GM12873 (cell line): ENCODE measurements around the gene COL23A1.

Source experiments
- CTCF ChIP-seq: IDR thresholded peaks from 2 replicates; pipeline ENCODE4 v1.5.1; 2012; ENCODE audit warnings: low read depth, mild to moderate bottlenecking, moderate library complexity, low read length, control low read depth; ENCODE audit not compliant: insufficient read depth; ENCODE audit errors: missing control alignments

COL23A1 gene

GRCh38 chr5:178318382-178318781 is 271.8 kb downstream of the COL23A1 start:
- TF ChIP-seq CTCF: no peak

GRCh38 chr5:178314961-178315820 is 275.0 kb downstream of the COL23A1 start:
- no peak for TF ChIP-seq CTCF

- no peak for TF ChIP-seq CTCF
Observed at GRCh38 chr5:178314061-178314660, 276.0 kb downstream of the COL23A1 start.

- TF ChIP-seq CTCF: no peak
Observed at GRCh38 chr5:178313316-178313715, 276.9 kb downstream of the COL23A1 start.

GRCh38 chr5:178312880-178313282 is 277.3 kb downstream of the COL23A1 start:
- TF ChIP-seq CTCF: no peak

GRCh38 chr5:178310130-178310865 is 279.9 kb downstream of the COL23A1 start:
- no peak for TF ChIP-seq CTCF

GRCh38 chr5:178309271-178310013 is 280.8 kb downstream of the COL23A1 start:
- TF ChIP-seq CTCF: no peak
